ENCODE measurements around the gene MARF1. TPM values are rescaled to one million over a fixed set of nuclear protein-coding genes. Genes with fewer than 3 reads are reported as not detected.

MARF1 gene
- total RNA-seq, 1 experiment from 2014 or later: 51.5 TPM

DNA sequence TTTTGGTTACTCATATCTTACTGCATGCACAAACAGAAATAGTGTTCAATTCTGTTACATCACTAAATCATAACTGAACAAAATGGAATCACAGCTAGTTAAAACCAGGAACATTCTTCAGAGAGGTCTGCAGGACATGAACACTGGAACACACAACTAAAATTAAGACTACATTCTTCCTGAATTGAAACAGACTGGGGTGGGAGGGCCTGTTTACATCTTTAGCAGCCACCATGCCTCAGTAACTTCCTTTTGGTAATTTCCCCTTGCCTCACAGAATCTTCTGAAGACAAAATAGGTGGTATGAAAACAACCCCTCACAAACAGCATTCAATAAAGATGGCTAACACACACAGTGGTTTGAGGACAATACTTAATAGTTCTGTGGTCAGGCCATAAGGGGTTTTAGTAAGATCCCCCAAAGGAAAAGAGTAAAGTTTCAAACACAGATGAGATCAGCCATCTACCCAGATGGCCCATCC, 6.5 kb downstream of the MARF1 start:
- no peaks in the 10 kb centered on the region for H3K27me3 ChIP-seq (ENCODE audit: control insufficient read depth, insufficient read depth, low read length)
- in situ Hi-C loops (cut with HindIII; ENCODE audit: low pct_unique_long_range_greater_than_20kb, low sequenced_read_pairs) (no loop called here), intact Hi-C loops (cut with micrococcal nuclease; ENCODE audit: unreplicated experiment) (no loop called here)
- ATAC-seq: no peak
- ChIA-PET CTCF (no interaction called here), POLR2A (no interaction called here)
- H3K4me1 ChIP-seq (ENCODE audit: control insufficient read depth, insufficient read depth, low read length): peaks cover 7% of the 10 kb centered on the region
- TF ChIP-seq, protein P1, sequence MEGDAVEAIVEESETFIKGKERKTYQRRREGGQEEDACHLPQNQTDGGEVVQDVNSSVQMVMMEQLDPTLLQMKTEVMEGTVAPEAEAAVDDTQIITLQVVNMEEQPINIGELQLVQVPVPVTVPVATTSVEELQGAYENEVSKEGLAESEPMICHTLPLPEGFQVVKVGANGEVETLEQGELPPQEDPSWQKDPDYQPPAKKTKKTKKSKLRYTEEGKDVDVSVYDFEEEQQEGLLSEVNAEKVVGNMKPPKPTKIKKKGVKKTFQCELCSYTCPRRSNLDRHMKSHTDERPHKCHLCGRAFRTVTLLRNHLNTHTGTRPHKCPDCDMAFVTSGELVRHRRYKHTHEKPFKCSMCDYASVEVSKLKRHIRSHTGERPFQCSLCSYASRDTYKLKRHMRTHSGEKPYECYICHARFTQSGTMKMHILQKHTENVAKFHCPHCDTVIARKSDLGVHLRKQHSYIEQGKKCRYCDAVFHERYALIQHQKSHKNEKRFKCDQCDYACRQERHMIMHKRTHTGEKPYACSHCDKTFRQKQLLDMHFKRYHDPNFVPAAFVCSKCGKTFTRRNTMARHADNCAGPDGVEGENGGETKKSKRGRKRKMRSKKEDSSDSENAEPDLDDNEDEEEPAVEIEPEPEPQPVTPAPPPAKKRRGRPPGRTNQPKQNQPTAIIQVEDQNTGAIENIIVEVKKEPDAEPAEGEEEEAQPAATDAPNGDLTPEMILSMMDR (IDR thresholded peaks at IDR 0.05): no peak
- no peak for TF ChIP-seq SIN3A (IDR thresholded peaks at IDR 0.05; ENCODE audit: borderline replicate concordance, insufficient read depth, low read depth, low read length)
- no peak for TF ChIP-seq POLR2AphosphoS5 (IDR thresholded peaks at IDR 0.05; ENCODE audit: low read depth, low read length)
- no peak for TF ChIP-seq TCF7L2 (IDR thresholded peaks at IDR 0.05; ENCODE audit: low read depth, low read length)
- TF ChIP-seq, protein P2, sequence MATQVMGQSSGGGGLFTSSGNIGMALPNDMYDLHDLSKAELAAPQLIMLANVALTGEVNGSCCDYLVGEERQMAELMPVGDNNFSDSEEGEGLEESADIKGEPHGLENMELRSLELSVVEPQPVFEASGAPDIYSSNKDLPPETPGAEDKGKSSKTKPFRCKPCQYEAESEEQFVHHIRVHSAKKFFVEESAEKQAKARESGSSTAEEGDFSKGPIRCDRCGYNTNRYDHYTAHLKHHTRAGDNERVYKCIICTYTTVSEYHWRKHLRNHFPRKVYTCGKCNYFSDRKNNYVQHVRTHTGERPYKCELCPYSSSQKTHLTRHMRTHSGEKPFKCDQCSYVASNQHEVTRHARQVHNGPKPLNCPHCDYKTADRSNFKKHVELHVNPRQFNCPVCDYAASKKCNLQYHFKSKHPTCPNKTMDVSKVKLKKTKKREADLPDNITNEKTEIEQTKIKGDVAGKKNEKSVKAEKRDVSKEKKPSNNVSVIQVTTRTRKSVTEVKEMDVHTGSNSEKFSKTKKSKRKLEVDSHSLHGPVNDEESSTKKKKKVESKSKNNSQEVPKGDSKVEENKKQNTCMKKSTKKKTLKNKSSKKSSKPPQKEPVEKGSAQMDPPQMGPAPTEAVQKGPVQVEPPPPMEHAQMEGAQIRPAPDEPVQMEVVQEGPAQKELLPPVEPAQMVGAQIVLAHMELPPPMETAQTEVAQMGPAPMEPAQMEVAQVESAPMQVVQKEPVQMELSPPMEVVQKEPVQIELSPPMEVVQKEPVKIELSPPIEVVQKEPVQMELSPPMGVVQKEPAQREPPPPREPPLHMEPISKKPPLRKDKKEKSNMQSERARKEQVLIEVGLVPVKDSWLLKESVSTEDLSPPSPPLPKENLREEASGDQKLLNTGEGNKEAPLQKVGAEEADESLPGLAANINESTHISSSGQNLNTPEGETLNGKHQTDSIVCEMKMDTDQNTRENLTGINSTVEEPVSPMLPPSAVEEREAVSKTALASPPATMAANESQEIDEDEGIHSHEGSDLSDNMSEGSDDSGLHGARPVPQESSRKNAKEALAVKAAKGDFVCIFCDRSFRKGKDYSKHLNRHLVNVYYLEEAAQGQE (IDR thresholded peaks at IDR 0.05; ENCODE audit: insufficient read depth in 1 of 2, low read depth in 2 of 2, low read length in 1 of 2): no peak
- no peak overlapping the region for H3K27ac ChIP-seq (ENCODE audit: low read length)
- DNase-seq (ENCODE audit: low read depth, low spot score): no peak
- H3K4me3 ChIP-seq (ENCODE audit: low read depth in 2 of 2, low read length in 2 of 2): no peak overlapping the region
- BruUV-seq (replicated peaks): no TSS peak
- H3K36me3 ChIP-seq (ENCODE audit: control insufficient read depth, insufficient read depth, low read length): peaks cover 25% of the 10 kb centered on the region
- no peaks in the 10 kb centered on the region for H3K9me3 ChIP-seq (ENCODE audit: control insufficient read depth, insufficient read depth, low read depth, low read length)

DNA sequence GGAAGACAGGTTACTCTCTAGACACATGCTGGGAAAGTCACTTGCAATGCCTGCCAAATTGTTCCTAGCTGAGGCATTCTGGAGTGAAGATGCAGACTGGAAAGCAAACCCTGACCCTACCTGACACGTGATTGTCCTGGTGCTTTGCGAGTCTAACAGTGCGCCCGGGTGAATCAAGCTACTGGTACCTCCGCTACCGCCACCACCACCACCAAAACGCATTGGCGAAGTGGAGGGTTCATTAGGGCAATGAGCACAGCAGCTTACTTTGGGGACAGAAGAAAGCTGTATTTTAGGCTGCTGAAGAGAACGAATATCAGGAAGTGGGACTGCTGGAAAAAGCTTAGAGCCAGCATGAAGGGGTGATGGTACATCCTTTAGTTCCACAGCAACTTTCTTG, 7.0 kb downstream of the MARF1 start:
- ATAC-seq (no peak), DNase-seq (ENCODE audit: low read depth, low spot score) (no peak)
- Histone ChIP-seq H3K9me3 (ENCODE audit: control insufficient read depth, insufficient read depth, low read depth, low read length) (no peaks in the 10 kb centered on the region), H3K27me3 (ENCODE audit: control insufficient read depth, insufficient read depth, low read length) (no peaks in the 10 kb centered on the region), H3K4me3 (ENCODE audit: low read depth in 2 of 2, low read length in 2 of 2) (no peak overlapping the region), H3K4me1 (ENCODE audit: control insufficient read depth, insufficient read depth, low read length) (peaks cover 2% of the 10 kb centered on the region; the same call in 1 of the 2 replicates), H3K27ac (ENCODE audit: low read length) (no peak overlapping the region), H3K36me3 (ENCODE audit: control insufficient read depth, insufficient read depth, low read length) (peaks cover 25% of the 10 kb centered on the region)
- ChIA-PET CTCF (no interaction called here), POLR2A (no interaction called here)
- BruUV-seq (replicated peaks): no TSS peak
- no peak for TF ChIP-seq TCF7L2 (IDR thresholded peaks at IDR 0.05; ENCODE audit: low read depth, low read length)
- no peak for TF ChIP-seq SIN3A (IDR thresholded peaks at IDR 0.05; ENCODE audit: borderline replicate concordance, insufficient read depth, low read depth, low read length)
- TF ChIP-seq, protein P2 (IDR thresholded peaks at IDR 0.05; ENCODE audit: insufficient read depth in 1 of 2, low read depth in 2 of 2, low read length in 1 of 2): no peak
- TF ChIP-seq, protein P1 (IDR thresholded peaks at IDR 0.05): no peak
- no peak for TF ChIP-seq POLR2AphosphoS5 (IDR thresholded peaks at IDR 0.05; ENCODE audit: low read depth, low read length)
- intact Hi-C loops (cut with micrococcal nuclease; ENCODE audit: unreplicated experiment): no loop called here
- in situ Hi-C loops (cut with HindIII; ENCODE audit: low pct_unique_long_range_greater_than_20kb, low sequenced_read_pairs): no loop called here
